ENCODE results near the gene MEGF6.

MEGF6 gene

DNA sequence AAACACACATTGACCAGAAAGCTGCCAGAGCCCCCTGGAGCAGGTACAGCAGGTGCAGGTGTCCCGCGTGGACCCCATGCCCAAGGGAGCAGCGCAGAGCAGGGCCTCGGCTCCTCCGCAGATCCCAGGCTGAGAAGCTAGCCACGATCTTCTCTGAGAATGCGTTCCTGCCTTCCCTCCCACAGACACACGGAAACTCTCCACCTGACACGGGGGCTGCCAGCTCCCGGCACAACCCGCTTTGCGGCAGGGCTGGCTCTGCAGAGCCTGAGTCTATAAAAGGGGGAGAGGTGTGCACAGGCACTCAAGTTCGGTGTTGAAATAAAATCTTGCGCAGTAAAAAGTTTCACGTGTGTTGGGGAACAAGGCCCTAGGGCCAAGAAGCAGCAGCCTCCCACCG lies 9.6 kb downstream of the MEGF6 start:
- H3K27me3 ChIP-seq (ENCODE audit: control insufficient read depth, insufficient read depth, low read length): no peaks in the 10 kb centered on the region

DNA sequence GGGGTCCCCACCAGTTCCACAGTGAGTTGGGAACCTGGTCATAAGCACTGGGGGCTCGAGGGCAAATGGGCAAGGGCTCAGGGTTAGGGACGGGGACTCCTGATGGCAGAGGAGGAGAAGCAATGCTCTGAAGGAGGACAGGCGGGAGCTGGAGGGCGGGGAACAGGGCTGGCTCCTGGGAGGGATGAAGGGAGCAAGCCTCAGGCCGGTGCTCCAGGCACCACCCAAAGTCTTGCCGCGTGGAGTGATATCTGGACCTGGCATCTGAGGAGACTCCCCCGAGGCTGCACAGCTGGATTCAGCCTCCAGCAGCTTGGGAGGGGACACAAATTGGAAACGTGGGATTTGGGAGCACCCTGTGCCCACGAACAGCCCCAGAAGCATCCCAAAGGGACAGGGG lies 11.0 kb downstream of the MEGF6 start:
- no peaks in the 10 kb centered on the region for H3K27me3 ChIP-seq (ENCODE audit: control insufficient read depth, insufficient read depth, low read length)
- no peak overlapping the region for H2AFZ ChIP-seq
- no peak overlapping the region for H3K27ac ChIP-seq
- H3K79me2 ChIP-seq: no peaks in the 10 kb centered on the region
- no peaks in the 10 kb centered on the region for H3K36me3 ChIP-seq (ENCODE audit: control insufficient read depth, insufficient read depth, low read length)
- H3K4me3 ChIP-seq (ENCODE audit: low read depth, low read length): no peak overlapping the region
- H3K9ac ChIP-seq: no peak overlapping the region
- TF ChIP-seq, protein P1, sequence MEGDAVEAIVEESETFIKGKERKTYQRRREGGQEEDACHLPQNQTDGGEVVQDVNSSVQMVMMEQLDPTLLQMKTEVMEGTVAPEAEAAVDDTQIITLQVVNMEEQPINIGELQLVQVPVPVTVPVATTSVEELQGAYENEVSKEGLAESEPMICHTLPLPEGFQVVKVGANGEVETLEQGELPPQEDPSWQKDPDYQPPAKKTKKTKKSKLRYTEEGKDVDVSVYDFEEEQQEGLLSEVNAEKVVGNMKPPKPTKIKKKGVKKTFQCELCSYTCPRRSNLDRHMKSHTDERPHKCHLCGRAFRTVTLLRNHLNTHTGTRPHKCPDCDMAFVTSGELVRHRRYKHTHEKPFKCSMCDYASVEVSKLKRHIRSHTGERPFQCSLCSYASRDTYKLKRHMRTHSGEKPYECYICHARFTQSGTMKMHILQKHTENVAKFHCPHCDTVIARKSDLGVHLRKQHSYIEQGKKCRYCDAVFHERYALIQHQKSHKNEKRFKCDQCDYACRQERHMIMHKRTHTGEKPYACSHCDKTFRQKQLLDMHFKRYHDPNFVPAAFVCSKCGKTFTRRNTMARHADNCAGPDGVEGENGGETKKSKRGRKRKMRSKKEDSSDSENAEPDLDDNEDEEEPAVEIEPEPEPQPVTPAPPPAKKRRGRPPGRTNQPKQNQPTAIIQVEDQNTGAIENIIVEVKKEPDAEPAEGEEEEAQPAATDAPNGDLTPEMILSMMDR (IDR thresholded peaks at IDR 0.05): no peak
- no peak overlapping the region for H3K4me2 ChIP-seq (ENCODE audit: low read length)
- H3K4me1 ChIP-seq: no peaks in the 10 kb centered on the region
- no peaks in the 10 kb centered on the region for H3K9me3 ChIP-seq (ENCODE audit: control insufficient read depth, low read length)

More for the DNA sequence above, 9.6 kb downstream of the MEGF6 start:
- no peak overlapping the region for H3K9ac ChIP-seq
- H3K79me2 ChIP-seq: no peaks in the 10 kb centered on the region
- H2AFZ ChIP-seq: no peak overlapping the region
- H3K4me1 ChIP-seq: no peaks in the 10 kb centered on the region
- H3K9me3 ChIP-seq (ENCODE audit: control insufficient read depth, low read length): no peaks in the 10 kb centered on the region
- H3K4me2 ChIP-seq (ENCODE audit: low read length): no peak overlapping the region
- H3K27ac ChIP-seq: no peak overlapping the region
- TF ChIP-seq, protein P1 (IDR thresholded peaks at IDR 0.05): no peak
- H3K4me3 ChIP-seq (ENCODE audit: low read depth, low read length): no peak overlapping the region
- no peaks in the 10 kb centered on the region for H3K36me3 ChIP-seq (ENCODE audit: control insufficient read depth, insufficient read depth, low read length)

DNA sequence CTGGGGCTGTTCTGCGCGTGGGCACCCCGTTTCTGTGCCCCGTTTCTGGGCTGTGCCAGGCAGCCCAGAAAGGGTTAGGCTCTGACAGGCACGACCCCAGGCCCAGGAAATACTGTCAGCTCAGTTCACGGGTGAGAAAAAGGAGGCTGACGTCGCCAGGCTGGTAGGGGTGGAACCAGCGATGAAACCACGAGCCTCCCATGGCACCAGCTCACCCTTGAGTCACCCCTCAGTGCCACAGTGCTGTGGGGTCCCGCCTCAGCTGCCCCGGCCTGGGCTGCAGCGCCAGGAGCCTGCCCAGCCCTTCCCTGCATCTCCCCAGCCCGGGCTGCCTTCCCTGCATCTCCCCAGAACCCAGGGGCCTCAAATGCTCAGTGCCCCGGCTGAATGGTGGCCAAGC lies 11.5 kb downstream of the MEGF6 start:
- no peak overlapping the region for H3K4me2 ChIP-seq (ENCODE audit: low read length)
- no peak overlapping the region for H2AFZ ChIP-seq
- no peak overlapping the region for H3K27ac ChIP-seq
- TF ChIP-seq, protein P1 (IDR thresholded peaks at IDR 0.05): no peak
- no peaks in the 10 kb centered on the region for H3K4me1 ChIP-seq
- no peak overlapping the region for H3K9ac ChIP-seq
- no peaks in the 10 kb centered on the region for H3K27me3 ChIP-seq (ENCODE audit: control insufficient read depth, insufficient read depth, low read length)
- H3K4me3 ChIP-seq (ENCODE audit: low read depth, low read length): no peak overlapping the region
- no peaks in the 10 kb centered on the region for H3K79me2 ChIP-seq
- no peaks in the 10 kb centered on the region for H3K36me3 ChIP-seq (ENCODE audit: control insufficient read depth, insufficient read depth, low read length)
- no peaks in the 10 kb centered on the region for H3K9me3 ChIP-seq (ENCODE audit: control insufficient read depth, low read length)

DNA sequence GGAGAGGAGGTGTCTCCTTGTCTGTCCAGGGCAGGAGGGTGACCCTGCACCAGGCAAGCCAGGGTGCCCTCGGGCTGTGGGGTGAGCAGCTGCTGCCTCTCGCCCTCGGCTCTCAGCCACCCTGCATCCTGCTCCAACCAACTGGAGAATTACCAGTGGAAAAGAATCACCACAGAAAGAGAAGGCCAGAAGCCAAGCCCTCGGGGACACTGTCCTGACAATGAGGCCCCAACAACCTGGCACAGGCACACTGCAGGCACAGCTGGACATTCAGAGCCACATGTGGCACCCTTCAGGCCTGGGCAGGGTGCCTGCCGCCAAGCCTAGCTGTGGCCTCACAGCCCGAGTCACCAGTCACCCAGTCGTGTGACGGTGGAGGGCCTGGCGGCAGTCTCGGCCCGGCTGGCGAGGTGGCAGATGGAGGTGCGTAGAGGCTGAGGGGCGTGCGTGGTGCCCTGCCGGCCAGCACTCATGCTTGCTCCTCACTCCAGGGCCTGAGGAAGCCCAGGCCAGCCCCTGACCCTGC lies 12.0 kb downstream of the MEGF6 start:
- no peaks in the 10 kb centered on the region for H3K9me3 ChIP-seq (ENCODE audit: control insufficient read depth, low read length)
- no peaks in the 10 kb centered on the region for H3K27me3 ChIP-seq (ENCODE audit: control insufficient read depth, insufficient read depth, low read length)
- no peaks in the 10 kb centered on the region for H3K36me3 ChIP-seq (ENCODE audit: control insufficient read depth, insufficient read depth, low read length)
- no peak overlapping the region for H3K9ac ChIP-seq
- no peak overlapping the region for H3K27ac ChIP-seq
- H3K4me3 ChIP-seq (ENCODE audit: low read depth, low read length): no peak overlapping the region
- no peaks in the 10 kb centered on the region for H3K4me1 ChIP-seq
- H3K4me2 ChIP-seq (ENCODE audit: low read length): no peak overlapping the region
- TF ChIP-seq, protein P1 (IDR thresholded peaks at IDR 0.05): no peak
- no peaks in the 10 kb centered on the region for H3K79me2 ChIP-seq
- H2AFZ ChIP-seq: no peak overlapping the region

DNA sequence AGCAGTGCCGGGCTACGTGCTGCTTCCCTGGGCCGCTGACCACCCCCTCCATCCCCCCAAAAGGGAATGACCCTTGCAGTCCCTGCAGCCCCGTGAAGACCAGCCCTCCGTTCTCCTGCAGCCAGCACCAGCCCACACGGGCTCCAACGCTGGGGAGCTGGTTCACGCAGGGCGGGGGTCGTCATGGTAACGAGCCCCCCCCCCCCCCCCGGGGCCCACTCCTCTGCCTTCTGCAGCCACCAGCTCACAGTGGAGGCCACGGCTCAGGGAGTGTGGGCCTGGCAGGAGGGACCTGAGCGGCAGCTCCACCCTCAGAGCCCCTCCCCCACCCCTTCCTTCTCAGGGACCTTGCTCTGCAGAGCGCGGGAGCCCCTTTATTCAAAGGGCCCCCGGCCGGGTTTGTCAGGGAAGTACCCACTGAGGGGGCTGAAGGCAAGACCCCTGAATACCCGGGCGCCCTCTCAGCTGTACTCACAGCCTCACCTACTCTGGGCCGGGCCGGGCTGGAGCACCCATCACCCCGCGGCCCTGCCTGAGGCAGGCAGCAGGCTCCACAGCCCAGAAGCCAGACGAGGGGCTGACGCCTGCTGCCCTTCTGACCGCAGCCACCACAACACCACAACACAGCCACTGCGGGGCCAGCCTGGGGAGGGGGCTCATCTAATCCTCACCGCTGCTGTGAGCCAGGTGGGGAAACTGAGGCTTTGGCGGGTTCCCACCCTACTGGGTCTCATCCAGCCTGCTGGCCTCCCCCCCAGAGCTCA lies 12.6 kb downstream of the MEGF6 start:
- H3K27ac ChIP-seq: no peak overlapping the region
- H2AFZ ChIP-seq: no peak overlapping the region
- H3K4me1 ChIP-seq: no peaks in the 10 kb centered on the region
- H3K36me3 ChIP-seq (ENCODE audit: control insufficient read depth, insufficient read depth, low read length): no peaks in the 10 kb centered on the region
- no peak overlapping the region for H3K4me3 ChIP-seq (ENCODE audit: low read depth, low read length)
- H3K27me3 ChIP-seq (ENCODE audit: control insufficient read depth, insufficient read depth, low read length): no peaks in the 10 kb centered on the region
- no peak overlapping the region for H3K4me2 ChIP-seq (ENCODE audit: low read length)
- H3K9ac ChIP-seq: no peak overlapping the region
- H3K9me3 ChIP-seq (ENCODE audit: control insufficient read depth, low read length): no peaks in the 10 kb centered on the region
- TF ChIP-seq, protein P1 (IDR thresholded peaks at IDR 0.05): no peak
- H3K79me2 ChIP-seq: no peaks in the 10 kb centered on the region

Data from parathyroid adenoma (tissue), 2 donors.